HG03378 (cell line): Measurements from ENCODE around the gene TENM4.

Source experiments
- ATAC-seq: cut with Tn5 transposase; IDR thresholded peaks from one replicate; pipeline ENCODE4 v1.9.1; 2021; ENCODE audit warnings: mild to moderate bottlenecking, moderate library complexity; ENCODE audit not compliant: unreplicated experiment

The TENM4 gene

DNA sequence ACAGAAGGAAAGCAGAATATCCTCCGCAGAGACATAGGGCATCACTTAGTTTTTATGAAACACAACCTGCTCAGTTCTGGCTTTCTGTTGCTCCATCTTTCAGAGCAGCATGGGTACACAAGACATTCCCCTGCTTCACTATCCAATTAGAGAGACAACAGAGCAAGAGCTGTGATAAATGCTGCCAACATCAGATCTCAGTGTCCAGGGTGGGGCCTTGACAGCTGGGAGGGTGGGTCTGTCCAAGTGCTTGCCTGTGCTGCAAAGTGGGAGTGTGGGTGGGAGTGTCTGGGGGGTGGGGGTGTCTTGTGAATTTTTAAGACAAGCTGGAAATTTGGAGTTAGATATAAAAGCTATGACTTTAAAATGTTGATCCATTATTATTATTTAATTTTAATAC lies 369.6 kb downstream of the TENM4 start:
- no peak for ATAC-seq

GRCh38 chr11:79070518-79070917 lies 370.3 kb downstream of the TENM4 start:
- no peak for ATAC-seq

GRCh38 chr11:79069504-79069903 lies 371.3 kb downstream of the TENM4 start:
- ATAC-seq, result no peak

GRCh38 chr11:79068356-79068755 lies 372.5 kb downstream of the TENM4 start:
- no peak for ATAC-seq

DNA sequence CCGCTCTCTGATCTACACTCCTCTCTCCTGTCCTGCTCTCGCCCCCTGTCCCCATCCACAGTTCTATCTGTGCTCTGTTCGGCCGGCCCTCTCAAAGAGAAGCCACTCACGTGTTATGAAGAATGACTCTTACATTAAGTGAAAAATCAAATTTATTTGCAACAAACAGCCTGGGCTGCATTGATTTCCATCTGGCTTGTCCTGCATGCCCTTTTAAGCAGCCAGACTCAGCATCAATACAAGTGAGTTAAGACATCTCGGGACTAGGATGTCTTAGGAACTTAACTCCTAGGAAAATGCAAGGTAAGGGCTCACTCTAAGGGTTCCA lies 373.5 kb downstream of the TENM4 start:
- ATAC-seq, result no peak

DNA sequence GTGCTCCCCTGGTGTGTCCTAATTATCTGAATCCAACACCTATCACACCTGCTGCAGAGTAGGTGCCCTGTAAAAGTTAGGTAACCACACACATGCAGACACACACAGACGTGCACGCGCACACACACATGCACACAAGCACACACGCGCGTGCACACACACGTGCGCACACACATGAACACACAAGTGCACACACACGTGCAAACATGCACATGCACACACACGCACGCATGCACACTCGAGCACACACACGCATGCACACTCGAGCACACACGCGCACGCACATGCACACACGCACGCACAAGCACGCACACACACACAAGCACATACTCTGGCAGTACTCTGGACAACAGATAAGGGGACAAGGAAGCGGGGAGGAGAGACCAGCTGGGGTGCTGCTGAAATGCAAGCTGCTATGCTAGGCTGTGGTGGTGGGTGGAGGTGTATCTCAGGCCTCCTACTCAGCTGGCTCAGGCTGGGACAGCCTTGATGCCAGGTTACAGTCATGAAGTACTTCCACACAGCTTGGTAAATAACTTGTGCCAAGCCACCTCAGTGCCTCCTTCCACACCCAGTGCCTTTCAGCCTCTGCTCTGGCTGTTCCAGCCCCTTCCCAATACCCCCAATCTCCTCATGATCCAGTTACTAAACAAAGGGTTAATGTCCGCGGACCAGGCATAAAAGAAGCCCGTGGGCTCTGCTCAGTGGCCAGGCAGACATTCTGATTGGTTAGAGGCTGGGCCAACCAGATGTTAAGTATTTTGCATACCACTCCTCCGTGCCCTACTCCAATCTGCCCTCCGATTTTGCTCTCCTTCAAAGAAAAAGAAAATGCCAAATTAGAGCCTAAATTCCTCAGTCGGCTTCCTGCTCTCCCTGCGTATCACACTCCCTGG lies 374.1 kb downstream of the TENM4 start:
- no peak for ATAC-seq

- no peak for ATAC-seq
These were observed 377.7 kb downstream of the TENM4 start for GRCh38 chr11:79062814-79063762.

- no peak for ATAC-seq
These were observed 380.5 kb downstream of the TENM4 start for GRCh38 chr11:79060081-79060953.

GRCh38 chr11:79059141-79059540 lies 381.7 kb downstream of the TENM4 start:
- ATAC-seq, result no peak

GRCh38 chr11:79055856-79056631 lies 384.8 kb downstream of the TENM4 start:
- no peak for ATAC-seq

DNA sequence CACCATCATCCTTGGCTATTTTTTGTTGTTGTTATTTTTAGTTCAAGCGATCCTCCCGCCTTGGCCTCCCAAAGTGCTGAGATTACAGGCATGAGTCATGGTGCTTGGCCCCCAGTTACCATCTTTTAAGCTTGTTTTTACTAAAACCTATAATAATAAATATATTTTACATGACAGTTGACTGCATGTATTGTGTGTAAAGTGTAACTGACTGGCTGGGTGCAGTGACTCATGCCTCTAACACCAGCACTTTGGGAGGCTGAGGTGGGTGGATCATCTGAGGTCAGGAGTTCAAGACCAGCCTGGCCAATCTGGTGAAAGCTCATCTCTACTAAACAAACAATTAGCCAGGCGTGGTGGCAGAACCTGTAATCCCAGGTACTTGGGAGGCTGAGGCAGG lies 386.2 kb downstream of the TENM4 start:
- no peak for ATAC-seq

GRCh38 chr11:79052544-79052943 lies 388.3 kb downstream of the TENM4 start:
- ATAC-seq, result no peak

GRCh38 chr11:79050786-79051185 lies 390.0 kb downstream of the TENM4 start:
- no peak for ATAC-seq

DNA sequence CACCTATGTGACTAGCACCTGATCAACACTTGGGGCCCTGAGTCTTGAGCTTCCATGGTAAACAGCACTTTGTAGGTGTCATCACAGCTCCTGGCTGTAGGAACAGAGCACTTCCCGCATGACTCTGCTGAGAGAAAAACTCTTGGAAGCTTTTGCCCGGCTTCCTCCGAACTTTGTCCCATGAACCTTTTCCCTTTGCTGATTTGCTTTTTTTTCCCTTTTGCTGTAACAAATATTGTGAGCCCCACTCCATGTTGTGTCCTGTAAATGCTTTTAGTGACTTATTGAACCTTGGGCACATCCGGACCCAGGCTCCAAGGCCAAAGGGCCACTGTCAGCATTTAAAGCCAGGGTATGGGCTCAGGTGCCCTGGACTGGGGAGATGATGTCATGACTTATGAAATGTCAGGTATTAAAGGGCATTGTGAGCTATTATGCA lies 391.1 kb downstream of the TENM4 start:
- no peak for ATAC-seq

DNA sequence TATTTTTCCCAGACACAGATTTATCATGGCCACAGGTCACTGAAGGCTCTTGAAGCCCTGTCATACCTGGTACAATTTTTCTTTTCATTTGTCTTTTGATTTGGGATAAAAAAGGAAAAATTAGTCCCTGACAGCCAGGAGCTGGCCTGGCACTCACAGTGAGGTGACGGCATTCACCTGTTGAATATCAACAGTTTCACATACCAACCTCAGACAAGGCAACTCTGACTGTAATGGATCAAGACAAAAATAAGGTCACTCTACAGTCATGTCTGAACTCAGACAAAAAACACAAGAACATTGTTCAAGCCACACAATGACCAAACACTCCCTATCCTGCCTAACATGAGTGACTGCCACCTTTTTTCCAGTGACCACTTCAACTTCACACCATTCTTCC lies 392.9 kb downstream of the TENM4 start:
- no peak for ATAC-seq

DNA sequence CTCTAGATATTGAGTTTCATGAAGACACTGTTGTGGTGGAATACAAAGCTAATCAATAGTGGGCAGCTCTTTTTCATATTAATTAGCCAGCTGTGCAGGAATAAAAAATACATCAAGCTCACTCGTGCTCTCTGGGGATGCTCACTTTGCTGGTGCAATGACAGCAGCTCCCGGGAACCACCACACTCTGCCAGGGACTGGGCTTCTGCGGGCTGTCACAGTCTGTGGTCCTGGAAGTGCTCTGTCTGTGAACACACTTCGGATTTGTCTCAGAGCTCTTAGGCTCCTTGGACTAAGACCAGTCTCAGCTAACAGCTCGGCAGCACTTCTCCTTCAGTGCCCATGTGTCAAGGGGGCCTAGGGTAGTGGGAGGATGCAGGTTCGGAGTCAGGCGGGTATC lies 393.5 kb downstream of the TENM4 start:
- ATAC-seq, result no peak

DNA sequence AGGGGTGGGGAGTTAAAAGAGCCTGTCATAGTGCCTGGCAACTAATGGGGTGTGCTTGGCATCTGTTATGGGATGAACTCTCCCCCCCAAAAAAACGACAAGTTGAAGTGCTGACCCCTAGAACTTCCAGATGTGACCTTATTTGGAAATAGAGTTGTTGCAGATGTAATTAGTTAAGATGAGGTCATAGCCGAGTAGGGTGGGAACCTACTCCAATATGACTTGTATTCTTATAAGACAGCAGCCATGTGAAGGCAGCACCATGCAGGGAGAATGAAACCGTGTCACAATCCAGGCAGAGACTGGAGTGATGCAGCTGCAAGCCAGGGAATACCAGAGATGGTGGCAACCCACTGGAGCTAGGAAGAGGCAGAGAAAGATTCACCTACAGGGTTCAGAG lies 394.5 kb downstream of the TENM4 start:
- ATAC-seq, result no peak

DNA sequence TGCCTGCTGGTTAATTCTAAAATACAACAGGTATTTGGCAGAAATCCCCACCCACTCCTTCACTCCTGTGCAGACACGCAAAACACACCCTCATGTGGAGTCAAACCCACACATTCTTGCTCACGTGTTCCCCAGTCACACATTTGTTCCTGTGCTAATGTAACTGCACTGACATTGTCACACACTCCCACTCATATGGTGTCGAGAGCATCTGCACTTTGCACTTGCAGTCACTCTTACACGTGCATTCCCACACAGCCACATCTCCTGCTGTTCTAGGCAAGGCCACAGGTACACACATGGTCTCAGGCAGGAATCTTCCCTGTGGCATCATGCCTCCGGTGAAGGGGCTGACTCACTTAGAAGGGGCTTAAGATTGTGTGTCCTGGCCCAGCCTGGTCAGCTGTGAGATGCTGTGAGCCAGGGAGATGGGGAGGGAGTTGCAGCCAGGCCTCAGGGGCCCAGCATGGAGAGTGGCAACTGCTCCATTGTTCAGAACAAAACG lies 395.0 kb downstream of the TENM4 start:
- no peak for ATAC-seq

DNA sequence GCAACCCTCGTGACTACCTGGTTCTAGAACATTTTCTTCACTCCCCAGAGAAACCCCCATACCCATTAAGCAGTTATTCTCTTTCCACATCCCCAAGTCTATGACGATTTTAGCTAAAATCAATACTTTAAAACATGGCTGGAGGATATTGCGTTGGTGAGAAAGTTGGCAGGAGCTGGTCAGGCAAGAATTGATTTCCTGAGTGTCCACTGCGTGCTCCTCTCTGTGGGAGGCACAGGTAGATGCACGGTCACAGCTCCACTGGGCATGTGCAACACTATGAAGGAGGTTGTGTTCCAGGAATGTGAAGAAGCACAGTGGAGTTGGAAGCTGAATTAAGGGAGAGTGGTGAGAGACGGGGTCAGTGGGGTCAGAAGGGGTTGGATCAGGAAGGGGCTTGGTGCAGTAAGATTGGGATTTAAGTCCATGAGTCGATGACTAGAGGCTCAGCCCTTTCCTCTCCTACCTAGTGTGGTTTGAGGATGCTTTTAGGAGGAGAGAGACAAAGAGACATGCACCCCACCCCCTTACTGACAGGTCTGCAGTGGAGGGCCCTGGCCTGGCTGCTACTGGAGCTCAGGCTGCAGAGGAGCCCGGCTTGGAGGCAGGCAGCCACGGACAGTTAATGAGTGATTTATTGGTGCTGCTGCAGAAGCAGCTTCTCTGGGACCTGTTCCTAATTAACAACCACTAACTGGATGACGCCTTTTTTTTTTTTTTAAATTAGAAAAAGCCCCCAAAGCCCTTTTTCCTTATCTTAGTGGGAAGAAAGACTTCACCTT lies 395.6 kb downstream of the TENM4 start:
- ATAC-seq, result no peak
